GM18517 (cell line): Measurements from ENCODE around the gene KRT28.
"Not testable (repeated sequence)": the region's sequence is repeated elsewhere in the genome, so short reads cannot be mapped to it uniquely, and the experiment has no call there.

Source experiments
- ATAC-seq: cut with Tn5 transposase; IDR thresholded peaks from one replicate; pipeline ENCODE4 v1.9.1; 2021; ENCODE audit warnings: mild to moderate bottlenecking, moderate library complexity; ENCODE audit not compliant: unreplicated experiment

Gene KRT28

DNA sequence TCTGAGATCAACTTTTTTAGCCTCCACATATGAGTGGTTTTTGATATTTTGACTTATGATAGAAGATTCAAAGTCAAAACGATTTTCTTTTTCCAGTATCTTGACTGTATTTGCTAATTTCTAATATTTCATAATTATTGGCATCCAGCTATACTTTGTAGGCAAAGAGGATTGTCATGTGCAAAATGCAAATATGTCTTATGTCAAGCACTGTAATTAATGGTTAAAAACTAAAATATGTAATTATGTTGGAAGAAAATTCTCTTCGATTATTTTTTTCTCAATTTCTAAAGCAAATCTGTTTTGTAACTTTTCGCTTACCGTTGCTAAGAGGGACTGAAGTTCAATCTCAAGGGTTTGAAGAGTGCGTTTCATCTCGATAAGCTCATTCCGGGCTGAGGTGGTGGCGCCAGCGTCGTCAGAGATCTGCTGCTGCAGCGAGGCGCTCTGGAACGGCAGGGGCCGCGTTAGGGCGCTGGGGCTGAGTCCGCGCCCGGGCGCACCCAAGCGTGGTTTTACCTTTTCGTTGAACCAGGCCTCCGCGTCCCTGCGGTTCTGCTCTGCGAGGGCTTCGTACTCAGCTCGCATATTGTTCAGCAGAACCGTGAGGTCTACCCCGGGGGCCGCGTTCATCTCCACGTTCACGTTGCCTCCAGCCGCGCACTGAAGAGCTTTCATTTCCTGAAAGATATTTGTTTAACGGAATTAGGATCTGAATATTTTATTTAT lies 20.4 kb downstream of the KRT28 start:
- no peak for ATAC-seq

DNA sequence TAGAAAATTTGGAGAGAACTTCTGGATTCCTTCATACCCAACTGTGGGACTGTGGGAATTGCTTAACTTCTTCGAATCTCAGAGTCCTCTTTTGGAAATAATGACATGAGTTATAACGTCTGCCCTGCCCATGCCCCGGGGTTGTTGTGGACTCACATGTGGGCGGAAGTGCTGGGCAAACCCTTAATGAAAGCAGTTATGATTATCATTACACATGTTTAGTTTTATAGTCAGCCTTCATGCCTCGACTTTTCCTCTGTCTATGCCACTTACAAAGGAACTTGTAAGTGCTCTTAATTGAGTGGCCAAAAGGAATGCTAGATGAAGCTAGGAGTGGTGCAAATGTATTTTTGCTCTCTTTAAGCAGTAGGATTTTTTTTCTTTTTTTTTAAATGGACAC lies 21.3 kb downstream of the KRT28 start:
- ATAC-seq = no peak

DNA sequence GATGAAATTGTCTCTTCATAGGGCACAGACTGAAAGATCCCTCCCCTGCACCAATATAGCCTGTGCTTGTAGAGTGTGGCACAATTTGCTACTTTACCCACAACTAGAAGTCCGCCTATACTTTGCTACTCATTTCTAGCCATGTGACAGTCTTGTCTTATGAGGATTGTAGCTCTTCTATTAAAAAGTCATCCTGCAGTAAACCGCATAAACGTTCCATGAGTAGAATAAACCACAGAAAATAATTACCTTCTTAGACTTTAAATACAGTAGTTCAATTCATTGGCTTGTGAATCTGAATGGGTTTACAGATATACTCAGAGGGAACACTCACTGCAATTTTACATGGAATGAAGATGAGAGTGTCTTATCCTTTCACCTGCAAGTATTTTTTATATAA lies 21.8 kb downstream of the KRT28 start:
- ATAC-seq = no peak

DNA sequence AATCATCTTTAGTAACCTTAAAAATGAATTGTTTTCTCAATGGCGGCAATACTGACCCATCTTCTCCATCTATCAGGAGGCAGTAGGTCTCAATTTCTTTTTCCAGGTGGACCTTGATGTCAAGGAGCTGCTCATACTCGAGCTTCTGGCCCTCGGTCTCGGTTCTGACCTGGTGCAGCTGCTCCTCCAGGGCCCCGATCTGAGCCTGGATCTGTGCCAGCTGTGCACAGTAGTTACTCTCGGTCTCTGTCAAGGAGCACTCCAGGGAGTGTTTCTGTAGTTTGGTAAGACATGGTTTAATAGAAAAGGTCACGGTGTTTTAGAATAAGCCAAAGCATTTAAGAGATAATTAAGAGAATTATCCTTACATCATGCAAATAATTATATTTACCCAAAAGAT lies 22.3 kb downstream of the KRT28 start:
- ATAC-seq = no peak

- no peak for ATAC-seq
Observed at GRCh38 chr17:40775945-40776344, 23.8 kb downstream of the KRT28 start.

DNA sequence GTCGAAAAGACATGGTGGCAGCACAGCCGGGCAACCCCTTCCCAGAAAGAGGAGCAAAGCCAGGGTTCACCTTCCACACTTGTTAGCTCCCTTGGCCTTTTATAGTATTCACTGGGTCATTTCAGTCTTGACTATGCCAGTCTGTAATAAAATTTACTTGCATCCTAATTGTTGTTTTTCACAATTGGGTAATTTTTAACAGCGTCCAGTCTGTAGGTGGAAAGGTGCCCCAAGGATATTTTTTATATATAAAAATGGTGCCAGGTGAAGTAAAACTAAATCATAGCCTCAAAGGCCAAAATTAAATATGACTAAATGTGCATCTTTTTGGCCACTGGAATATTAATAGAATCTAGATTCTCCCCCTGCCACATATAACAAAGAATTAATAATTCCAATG lies 27.7 kb downstream of the KRT28 start, which contains the start of gene KRT26:
Gene KRT26, minus strand, starts transcription at position 101 of the 400 bp plus-strand sequence. Its CDS starts 88 bp downstream, at position 13.
- ATAC-seq = no peak

DNA sequence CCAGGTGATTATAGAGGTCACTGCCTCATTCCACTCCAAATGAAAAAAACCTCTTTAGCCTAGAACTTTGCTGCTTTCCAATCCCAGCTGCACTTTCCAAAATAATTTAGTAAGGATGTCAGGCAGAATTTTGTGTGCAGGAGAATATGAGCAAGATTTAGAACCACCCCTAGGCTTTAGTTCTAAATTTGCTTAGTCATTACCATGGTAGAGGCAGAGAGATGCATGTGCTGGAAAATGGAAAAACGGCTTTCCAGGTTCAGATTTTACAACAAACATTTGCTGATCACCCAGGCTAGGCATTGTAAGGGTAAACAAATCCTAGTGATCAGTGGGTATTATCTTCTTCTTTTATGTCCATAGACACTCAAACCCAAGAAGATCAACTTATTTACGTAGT lies 34.1 kb downstream of the KRT28 start:
- no peak for ATAC-seq

DNA sequence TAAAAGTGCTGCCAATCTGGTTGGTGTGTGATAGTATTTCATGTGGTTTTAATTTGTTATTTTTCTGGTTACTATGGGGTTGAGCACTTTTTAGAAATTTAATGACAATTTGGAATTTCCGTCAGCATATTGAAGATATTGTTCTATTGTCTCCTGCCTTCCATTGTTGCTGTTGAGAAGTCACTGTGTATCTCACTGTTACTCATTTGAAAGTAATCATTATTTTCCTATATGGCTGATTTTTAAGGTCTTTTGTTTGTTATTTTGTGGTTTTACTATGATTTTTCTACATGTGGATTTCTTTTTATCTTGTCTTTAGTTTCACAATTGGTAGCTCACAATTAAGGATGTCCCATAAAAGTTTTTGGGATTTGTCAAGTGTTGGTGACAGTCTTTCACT lies 36.0 kb downstream of the KRT28 start:
- ATAC-seq = no peak

- ATAC-seq = no peak
Observed at GRCh38 chr17:40760105-40761016, 39.4 kb downstream of the KRT28 start.

GRCh38 chr17:40755231-40755630 lies 44.5 kb downstream of the KRT28 start, which contains the start of gene KRT25:
Gene KRT25 (minus strand): TSS chr17:40755331. CDS start chr17:40755271, 60 bp downstream.
- ATAC-seq = no peak

DNA sequence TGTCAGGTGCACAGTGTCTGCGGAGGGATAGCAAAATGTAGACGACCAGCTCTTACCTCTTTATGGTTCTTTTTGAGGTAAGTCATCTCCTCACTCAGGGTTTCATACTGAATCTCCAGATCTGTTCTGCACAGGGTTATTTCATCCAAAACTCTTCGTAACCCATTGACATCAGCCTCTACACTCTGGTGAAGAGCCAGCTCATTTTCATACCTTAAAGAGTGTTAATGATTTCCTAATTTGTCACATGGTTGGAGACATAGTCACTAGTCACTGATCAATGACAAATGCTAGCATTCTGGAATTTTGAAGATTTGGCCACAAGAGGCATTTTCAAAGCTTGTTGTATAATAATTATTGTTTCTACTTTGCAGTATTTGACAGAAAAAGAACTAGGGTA lies 46.0 kb downstream of the KRT28 start:
- ATAC-seq = no peak

DNA sequence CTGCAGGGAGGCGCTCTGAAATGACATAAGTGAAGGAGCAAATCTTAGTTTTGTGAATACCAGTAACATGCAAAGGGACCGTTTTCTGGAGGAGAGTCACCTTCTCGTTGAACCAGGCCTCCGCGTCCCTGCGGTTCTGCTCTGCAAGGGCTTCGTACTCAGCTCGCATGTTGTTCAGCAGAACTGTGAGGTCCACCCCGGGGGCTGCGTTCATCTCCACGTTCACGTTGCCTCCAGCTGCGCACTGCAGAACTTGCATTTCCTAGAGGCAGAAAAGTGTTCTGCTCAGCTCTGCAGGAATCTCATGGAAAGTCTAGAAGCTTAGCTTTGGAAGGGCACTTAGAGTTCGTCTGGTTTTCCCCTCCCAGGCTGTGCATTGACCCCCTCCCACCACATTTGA lies 48.7 kb downstream of the KRT28 start:
- ATAC-seq = no peak

DNA sequence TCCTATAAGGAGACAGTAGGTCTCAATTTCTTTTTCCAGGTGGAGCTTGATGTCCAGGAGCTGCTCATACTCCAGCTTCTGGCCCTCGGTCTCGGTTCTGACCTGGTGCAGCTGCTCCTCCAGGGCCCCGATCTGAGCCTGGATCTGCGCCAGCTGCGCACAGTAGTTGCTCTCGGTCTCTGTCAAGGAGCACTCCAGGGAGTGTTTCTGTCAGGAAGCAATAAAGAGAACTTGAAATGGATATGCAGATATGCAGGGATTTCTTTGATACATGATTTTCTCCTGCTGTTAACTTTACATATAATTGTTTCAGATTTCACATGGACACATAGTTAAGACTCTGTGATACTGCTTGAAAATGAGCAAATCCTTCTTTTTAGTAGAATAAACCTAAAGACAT lies 49.4 kb downstream of the KRT28 start:
- no peak for ATAC-seq

DNA sequence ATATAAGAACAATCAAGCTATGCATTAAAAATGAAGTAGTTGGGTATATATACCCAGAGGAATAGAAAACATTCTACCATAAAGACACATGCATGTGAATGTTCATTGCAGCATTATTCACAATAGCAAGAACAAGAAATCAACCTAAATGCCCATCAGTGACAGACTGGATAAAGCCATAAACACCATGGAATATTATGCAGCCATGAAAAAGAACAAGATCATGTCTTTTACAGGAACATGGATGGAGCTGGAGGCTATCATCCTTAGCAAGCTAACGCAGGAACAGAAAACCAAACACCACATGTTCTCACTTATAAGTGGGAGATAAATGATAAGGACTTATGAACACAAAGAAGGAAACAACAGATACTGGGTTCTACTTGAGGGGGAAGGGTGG lies 51.1 kb downstream of the KRT28 start:
- not testable (repeated sequence) for ATAC-seq
